Endothelial cell of umbilical vein (primary cell): Measurements from ENCODE around the gene TOX2.

Source experiments
- EZH2 ChIP-seq: IDR thresholded peaks from 2 replicates; pipeline ENCODE4 v1.6.1; 2012; ENCODE audit warnings: borderline replicate concordance, low read depth, mild to moderate bottlenecking, moderate library complexity, low read length, inconsistent platforms; ENCODE audit not compliant: severe bottlenecking
- JUN ChIP-seq: IDR thresholded peaks from 2 replicates; pipeline ENCODE4 v1.6.1; 2011; ENCODE audit warnings: borderline replicate concordance, low read depth; ENCODE audit not compliant: insufficient read length, insufficient read depth
- POLR2A ChIP-seq: IDR thresholded peaks from 2 replicates; pipeline ENCODE4 v1.6.1; 2012; ENCODE audit warnings: low read depth, mild to moderate bottlenecking, control low read depth, low read length
- POLR2AphosphoS5 ChIP-seq: IDR thresholded peaks from 2 replicates; pipeline ENCODE4 v1.6.1; 2012; ENCODE audit warnings: low read depth, mild to moderate bottlenecking, control low read depth, low read length, moderate library complexity; ENCODE audit not compliant: insufficient read depth
- TF ChIP-seq, protein P1 (sequence below), 2 donors: IDR thresholded peaks; 1 replicate in 1 of 2; 2 replicates in 1 of 2; pipeline ENCODE4 v1.5.1; 2011; ENCODE audit warnings: low read length in 2 of 2, mild to moderate bottlenecking in 2 of 2, moderate library complexity in 2 of 2, control low read depth in 1 of 2, inconsistent platforms in 1 of 2, low read depth in 1 of 2; ENCODE audit not compliant: insufficient read depth in 1 of 2; ENCODE audit errors: extremely low read depth in 1 of 2

- TF ChIP-seq, protein P1, sequence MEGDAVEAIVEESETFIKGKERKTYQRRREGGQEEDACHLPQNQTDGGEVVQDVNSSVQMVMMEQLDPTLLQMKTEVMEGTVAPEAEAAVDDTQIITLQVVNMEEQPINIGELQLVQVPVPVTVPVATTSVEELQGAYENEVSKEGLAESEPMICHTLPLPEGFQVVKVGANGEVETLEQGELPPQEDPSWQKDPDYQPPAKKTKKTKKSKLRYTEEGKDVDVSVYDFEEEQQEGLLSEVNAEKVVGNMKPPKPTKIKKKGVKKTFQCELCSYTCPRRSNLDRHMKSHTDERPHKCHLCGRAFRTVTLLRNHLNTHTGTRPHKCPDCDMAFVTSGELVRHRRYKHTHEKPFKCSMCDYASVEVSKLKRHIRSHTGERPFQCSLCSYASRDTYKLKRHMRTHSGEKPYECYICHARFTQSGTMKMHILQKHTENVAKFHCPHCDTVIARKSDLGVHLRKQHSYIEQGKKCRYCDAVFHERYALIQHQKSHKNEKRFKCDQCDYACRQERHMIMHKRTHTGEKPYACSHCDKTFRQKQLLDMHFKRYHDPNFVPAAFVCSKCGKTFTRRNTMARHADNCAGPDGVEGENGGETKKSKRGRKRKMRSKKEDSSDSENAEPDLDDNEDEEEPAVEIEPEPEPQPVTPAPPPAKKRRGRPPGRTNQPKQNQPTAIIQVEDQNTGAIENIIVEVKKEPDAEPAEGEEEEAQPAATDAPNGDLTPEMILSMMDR (IDR thresholded peaks at IDR 0.05; ENCODE audit: extremely low read depth in 1 of 2, insufficient read depth in 1 of 2, low read depth in 1 of 2, low read length in 2 of 2): no peak
- TF ChIP-seq POLR2AphosphoS5 (no peak), JUN (no peak), EZH2 (no peak), POLR2A (no peak)
Measured at GRCh38 chr20:43973231-43973630, 58.6 kb downstream of the TOX2 start.
